ENCODE results near the gene RBM27. TPM values are rescaled to one million over a fixed set of nuclear protein-coding genes. Genes with fewer than 3 reads are reported as not detected.
"Not testable (repeated sequence)": the region's sequence is repeated elsewhere in the genome, so short reads cannot be mapped to it uniquely, and the experiment has no call there.

The RBM27 gene
- total RNA-seq, 2 donors from 2014 or later = 8.6 to 8.9 TPM

GRCh38 chr5:146213210-146213826 is 9.9 kb downstream of the RBM27 start:
- Histone ChIP-seq H3K27me3 (no peaks in the 10 kb centered on the region), H3K4me3 (no peak overlapping the region), H3K27ac (no peak overlapping the region), H3K4me1 (peaks cover 21% of the 10 kb centered on the region), H3K9me3 (no peaks in the 10 kb centered on the region), H3K36me3 (replicated peaks in 1 of 2; ENCODE audit: insufficient read depth in 1 of 2, low read depth in 2 of 2) (no peaks in the 10 kb centered on the region)
- ATAC-seq (no peak), DNase-seq (peak in 2 of 4 donors; percentile 6 to 13)
- 58 to 68% methylated on average over 4 of the region's 4 CpGs for WGBS, 2 donors
- intact Hi-C loops (cut with DNase I) = no loop called here
- TF ChIP-seq CTCF (IDR thresholded peaks at IDR 0.05) (no peak), POLR2A (IDR thresholded peaks at IDR 0.05) (no peak)

- not testable (repeated sequence) for H3K9me3 ChIP-seq
Observed at GRCh38 chr5:146214881-146215280, 11.5 kb downstream of the RBM27 start.

GRCh38 chr5:146218168-146218567 is 14.8 kb downstream of the RBM27 start:
- ATAC-seq = no peak
- TF ChIP-seq CTCF (IDR thresholded peaks at IDR 0.05) (no peak), POLR2A (IDR thresholded peaks at IDR 0.05) (no peak)
- no peak for DNase-seq
- Histone ChIP-seq H3K27me3 (no peaks in the 10 kb centered on the region), H3K36me3 (replicated peaks in 1 of 2; ENCODE audit: insufficient read depth in 1 of 2, low read depth in 2 of 2) (no peaks in the 10 kb centered on the region), H3K27ac (no peak overlapping the region), H3K4me1 (peaks cover 14% of the 10 kb centered on the region), H3K9me3 (no peaks in the 10 kb centered on the region), H3K4me3 (no peak overlapping the region)
- 64 to 71% methylated on average over 2 of the region's 2 CpGs for WGBS, 2 donors
- intact Hi-C loops (cut with DNase I) = no loop called here

More at GRCh38 chr5:146214881-146215280, 11.5 kb downstream of the RBM27 start:
- peaks cover 16% of the 10 kb centered on the region for H3K4me1 ChIP-seq
- WGBS, 2 donors = 95 to 99% methylated on average over 5 of the region's 5 CpGs
- H3K27me3 ChIP-seq; H3K4me3 ChIP-seq; ATAC-seq; H3K27ac ChIP-seq; intact Hi-C loops (cut with DNase I); H3K36me3 ChIP-seq (replicated peaks in 1 of 2; ENCODE audit: insufficient read depth in 1 of 2, low read depth in 2 of 2); DNase-seq: not testable (repeated sequence)

GRCh38 chr5:146219243-146219642 is 15.8 kb downstream of the RBM27 start:
- no peaks in the 10 kb centered on the region for H3K27me3 ChIP-seq
- no peak overlapping the region for H3K27ac ChIP-seq
- intact Hi-C loops (cut with DNase I) = no loop called here
- H3K4me1 ChIP-seq = peaks cover 3% of the 10 kb centered on the region
- TF ChIP-seq POLR2A (IDR thresholded peaks at IDR 0.05) = no peak
- no peak for TF ChIP-seq CTCF (IDR thresholded peaks at IDR 0.05)
- H3K9me3 ChIP-seq = no peaks in the 10 kb centered on the region
- no peak for ATAC-seq
- no peak overlapping the region for H3K4me3 ChIP-seq
- no peaks in the 10 kb centered on the region for H3K36me3 ChIP-seq (replicated peaks in 1 of 2; ENCODE audit: insufficient read depth in 1 of 2, low read depth in 2 of 2)
- no peak for DNase-seq

GRCh38 chr5:146221234-146221633 is 17.8 kb downstream of the RBM27 start:
- Histone ChIP-seq H3K4me1 (no peaks in the 10 kb centered on the region), H3K4me3 (no peak overlapping the region), H3K36me3 (replicated peaks in 1 of 2; ENCODE audit: insufficient read depth in 1 of 2, low read depth in 2 of 2) (no peaks in the 10 kb centered on the region), H3K9me3 (no peaks in the 10 kb centered on the region), H3K27me3 (no peaks in the 10 kb centered on the region), H3K27ac (no peak overlapping the region)
- ATAC-seq (no peak), DNase-seq (no peak)
- TF ChIP-seq POLR2A (IDR thresholded peaks at IDR 0.05) = no peak
- TF ChIP-seq CTCF (IDR thresholded peaks at IDR 0.05) = no peak
- intact Hi-C loops (cut with DNase I) = no loop called here
- WGBS, 2 donors = 73 to 83% methylated on average over 3 of the region's 3 CpGs

Measured in body of pancreas (tissue), 4 donors.